GM18873 (cell line): Measurements from ENCODE around the gene GEMIN7.
A peak's percentile ranks its signal among the peaks of the same experiment; 100 is the strongest.

ENCODE experiments used
- ATAC-seq: cut with Tn5 transposase; IDR thresholded peaks from one replicate; pipeline ENCODE4 v1.9.1; 2021; ENCODE audit warnings: mild to moderate bottlenecking, moderate library complexity, moderate number of reproducible peaks; ENCODE audit not compliant: unreplicated experiment, low FRiP score

GEMIN7 gene, protein sequence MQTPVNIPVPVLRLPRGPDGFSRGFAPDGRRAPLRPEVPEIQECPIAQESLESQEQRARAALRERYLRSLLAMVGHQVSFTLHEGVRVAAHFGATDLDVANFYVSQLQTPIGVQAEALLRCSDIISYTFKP

DNA sequence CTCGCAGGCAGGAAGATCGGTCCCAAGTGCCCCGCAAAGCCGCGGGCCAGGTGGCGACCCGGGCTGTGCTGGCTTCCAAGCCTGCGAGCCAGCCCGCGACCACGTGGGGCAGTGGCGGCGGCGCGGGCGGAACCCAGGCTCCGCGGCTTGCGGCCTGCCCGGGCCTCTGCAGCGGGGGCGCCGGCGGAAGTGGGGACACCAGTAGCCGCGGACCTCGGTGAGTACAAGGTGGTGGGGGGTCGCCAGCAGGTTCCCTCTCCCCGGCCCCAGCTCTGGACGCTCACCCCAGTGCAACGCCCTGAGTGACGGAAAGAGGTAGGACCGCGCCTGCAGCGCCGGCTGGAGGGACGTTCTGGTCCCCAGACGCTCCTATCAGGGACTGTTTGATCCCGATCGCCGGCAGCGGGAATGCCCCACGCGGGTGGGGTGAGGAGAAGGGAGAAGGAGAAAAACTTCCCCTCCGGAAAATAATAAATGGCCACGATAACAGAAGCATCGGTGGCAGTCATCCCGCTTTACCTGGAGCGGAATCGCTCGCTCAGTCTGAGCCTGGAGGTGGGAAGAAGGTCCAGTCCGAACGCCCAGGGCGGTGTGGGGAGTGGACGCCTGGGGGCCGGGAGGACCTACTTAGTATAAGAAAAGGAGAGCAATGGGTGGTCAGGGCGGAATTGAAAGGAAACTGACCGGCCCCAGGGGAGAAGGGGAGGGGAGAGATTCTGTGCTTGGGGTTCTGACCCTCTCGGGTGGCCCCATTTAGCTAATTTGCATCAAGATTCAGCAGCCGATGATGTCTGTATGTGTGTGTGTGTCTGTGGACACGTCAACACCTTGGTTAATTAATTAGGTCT is at the start of gene GEMIN7:
GEMIN7 (plus strand) TSS at position 198 of the 848 bp plus-strand sequence. CDS start 10,855 bp downstream, outside the sequence.
- ATAC-seq: no peak

DNA sequence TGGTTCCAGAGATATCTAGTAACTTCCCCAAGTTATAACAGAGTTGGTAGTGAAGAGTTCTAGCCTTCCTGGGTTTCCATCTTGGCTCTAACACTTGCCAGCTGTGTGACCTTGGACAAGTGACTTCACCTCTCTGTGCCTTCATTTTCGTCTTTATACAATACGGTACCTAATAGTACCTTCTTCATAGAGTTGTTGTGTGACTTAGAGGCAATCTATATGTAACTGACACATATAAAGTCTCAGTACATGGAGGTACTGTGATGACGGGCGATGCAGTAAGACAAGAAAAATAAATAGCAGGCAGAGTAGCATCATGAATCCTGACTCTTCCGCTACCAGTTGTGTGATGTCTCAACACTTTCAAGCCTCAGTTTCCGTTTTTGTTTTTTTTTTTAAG is 48.2 kb upstream of the GEMIN7 start:
- no peak for ATAC-seq

DNA sequence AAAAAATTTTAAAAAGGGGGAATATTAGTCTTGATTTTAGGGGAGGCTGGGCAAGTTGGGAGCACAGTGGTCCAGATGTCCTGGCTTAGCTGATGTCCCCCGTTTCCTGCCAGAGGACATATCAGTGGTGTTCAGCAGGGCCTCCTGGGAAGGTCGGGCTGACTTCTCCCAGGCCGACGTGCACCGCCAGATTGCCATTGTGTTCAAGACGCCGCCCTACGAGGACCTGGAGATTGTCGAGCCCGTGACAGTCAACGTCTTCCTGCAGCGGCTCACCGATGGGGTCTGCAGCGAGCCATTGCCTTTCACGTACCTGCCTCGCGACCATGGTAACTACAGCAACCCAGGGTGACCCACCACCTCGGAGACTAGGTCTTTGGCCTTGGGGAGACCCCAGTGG is 46.6 kb upstream of the GEMIN7 start:
- ATAC-seq: no peak

DNA sequence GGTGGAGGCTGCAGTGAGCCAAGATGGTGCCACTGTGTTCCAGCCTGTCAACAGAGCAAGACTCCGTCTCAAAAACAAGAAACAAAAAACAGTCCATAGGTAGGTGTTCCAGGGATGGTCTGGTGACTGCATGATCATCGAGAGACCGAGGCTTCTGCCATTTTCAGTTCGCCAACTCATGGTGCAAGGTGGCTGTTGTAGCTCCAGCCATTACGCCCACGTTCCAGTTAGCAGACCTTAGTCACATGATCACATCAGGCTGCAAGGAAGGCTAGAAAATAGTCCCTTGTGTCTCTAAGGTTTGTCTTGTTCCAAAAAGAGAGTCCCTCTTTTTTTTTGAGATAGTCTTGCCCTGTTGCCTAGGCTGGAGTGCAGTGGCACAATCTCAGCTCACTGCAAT is 43.3 kb upstream of the GEMIN7 start:
- no peak for ATAC-seq

DNA sequence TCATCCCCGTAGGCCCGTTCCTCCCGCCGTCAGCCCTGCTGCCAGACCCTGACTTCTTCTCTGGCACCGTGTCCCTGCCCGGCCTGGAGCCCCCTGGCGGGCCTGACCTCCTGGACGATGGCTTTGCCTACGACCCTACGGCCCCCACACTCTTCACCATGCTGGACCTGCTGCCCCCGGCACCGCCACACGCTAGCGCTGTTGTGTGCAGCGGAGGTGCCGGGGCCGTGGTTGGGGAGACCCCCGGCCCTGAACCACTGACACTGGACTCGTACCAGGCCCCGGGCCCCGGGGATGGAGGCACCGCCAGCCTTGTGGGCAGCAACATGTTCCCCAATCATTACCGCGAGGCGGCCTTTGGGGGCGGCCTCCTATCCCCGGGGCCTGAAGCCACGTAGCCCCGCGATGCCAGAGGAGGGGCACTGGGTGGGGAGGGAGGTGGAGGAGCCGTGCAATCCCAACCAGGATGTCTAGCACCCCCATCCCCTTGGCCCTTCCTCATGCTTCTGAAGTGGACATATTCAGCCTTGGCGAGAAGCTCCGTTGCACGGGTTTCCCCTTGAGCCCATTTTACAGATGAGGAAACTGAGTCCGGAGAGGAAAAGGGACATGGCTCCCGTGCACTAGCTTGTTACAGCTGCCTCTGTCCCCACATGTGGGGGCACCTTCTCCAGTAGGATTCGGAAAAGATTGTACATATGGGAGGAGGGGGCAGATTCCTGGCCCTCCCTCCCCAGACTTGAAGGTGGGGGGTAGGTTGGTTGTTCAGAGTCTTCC is 41.5 kb upstream of the GEMIN7 start:
- ATAC-seq: no peak

DNA sequence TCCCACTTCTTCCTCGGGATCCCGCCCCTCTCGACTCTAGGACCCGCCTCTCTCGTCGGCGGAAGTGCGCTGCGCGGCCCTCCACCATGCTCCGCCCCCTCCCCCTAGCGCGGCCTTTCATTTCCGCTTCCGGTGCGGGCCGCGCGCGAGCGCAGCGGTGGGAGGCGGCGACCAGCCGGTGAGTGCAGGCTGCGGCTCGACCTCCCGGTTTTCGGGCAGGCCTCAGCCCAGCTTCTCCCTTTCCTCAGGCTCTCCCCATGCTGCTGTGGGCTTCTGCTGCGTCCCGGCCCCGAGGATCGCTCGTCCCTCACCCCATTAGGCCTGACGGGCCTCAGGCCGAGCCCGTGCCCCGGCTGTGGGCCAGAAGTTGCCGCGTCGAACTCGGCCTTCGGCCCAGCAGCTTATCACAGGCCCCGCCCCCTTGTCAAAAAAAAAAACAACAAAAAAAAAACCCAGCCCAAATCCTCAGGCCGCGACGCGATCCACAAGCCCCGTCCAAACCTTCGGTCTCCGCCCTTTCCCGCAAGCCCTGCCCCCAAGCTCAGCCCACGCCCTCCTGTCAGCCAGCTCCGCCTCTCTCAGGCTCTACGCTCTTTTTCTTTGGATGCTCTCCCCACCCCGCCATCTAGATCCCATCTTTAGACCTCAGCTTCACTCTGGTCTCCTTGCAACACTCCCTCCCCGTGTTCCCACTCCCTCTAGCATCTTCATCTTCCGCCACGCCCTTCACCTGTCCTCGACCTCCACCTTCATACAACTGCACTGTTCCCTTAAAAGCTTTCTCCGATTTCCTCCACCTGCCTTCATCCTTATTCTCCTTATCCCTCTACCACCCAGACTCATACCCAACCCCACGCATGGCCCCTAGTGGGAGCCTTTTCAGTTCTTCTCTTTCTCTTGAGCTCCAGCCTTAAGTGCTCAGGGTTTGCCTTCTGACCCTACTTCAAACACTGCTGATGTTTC is 39.8 kb upstream of the GEMIN7 start, which contains the start of gene CLASRP:
CLASRP (plus strand) TSS at position 115 of the 963 bp plus-strand sequence. CDS start 1,168 bp downstream, outside the sequence.
- peak; percentile 43 for ATAC-seq

DNA sequence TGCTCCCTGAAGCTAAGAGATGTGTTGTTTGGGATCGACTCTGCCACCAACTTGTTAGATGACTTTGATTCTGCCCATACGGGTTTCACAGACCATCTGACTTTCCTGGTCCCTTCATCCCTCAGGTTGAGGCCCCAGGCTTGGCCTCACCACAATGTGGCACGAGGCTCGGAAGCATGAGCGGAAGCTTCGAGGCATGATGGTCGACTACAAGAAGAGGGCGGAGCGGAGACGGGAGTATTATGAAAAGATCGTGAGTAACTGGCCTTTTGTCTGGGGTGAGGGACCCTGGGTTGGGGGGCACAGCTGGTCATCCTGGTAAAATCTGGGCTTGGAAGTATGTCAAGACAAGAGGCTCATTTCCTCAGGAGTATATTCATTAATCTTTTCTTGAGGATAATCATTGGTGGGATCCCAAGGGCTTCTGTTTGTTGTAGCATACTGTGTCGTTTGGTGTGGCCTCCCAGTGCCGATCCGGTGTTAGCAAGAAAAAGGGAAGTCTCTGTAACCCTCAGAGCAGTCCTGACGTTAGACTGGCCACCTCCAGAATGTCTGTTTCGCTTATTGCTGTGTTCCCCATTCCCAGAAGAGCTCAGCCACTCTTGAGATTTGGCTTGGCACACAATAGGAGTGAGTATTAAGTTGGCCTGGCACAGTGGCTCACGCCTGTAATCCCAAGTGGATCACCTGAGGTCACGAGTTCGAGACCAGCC is 38.8 kb upstream of the GEMIN7 start:
- no peak for ATAC-seq

DNA sequence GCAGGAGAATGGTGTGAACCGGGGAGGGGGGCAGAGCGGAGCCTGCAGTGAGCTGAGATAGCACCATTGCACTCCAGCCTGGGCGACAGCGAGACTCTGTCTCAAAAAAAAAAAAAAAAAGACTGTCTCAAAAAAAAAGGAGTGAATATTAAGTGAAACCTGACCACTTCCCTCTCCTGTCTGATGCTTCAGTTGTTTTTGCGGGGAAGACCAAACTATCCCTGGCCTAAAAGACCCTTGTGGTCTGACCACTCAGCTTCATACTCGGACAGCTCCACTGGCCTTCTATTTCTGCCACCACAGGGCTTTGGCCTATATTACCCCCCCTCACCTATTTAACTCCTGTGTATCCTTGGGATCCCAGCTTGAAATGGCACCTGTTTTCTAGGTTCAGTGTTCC is 37.9 kb upstream of the GEMIN7 start:
- no peak for ATAC-seq

DNA sequence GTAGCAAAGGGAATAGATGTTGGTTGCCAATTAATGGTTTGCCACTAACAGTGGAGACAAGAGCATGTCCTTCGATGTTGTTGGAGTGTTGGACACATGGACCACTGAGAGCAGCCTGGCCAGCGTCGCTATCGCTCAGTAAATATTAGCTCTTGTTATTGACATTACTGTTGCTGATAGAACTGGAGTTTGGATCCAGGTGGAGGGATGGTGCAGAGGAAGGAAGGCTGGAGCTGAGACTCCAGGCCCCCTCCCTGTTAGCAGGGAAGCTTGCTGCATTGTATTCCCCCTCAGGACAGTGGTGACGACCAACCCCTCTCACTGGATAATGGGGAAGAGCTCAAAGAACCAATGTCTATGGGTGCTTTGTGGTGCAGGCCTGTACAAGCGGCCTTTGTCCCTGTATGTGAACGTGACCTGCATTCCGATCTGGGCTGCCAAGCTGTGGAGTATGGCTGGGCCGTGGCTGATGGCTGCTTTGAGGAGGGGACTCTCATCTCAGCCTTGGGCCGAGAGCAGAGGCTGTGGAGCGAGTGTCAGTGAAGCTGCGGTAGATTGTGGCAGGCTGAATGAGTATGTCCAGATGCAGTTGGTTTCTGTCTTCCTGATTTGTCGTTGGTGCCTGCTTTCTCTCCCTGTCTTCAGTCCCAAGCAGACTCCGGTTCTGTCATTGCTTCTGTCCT is 33.2 kb upstream of the GEMIN7 start:
- ATAC-seq: no peak

DNA sequence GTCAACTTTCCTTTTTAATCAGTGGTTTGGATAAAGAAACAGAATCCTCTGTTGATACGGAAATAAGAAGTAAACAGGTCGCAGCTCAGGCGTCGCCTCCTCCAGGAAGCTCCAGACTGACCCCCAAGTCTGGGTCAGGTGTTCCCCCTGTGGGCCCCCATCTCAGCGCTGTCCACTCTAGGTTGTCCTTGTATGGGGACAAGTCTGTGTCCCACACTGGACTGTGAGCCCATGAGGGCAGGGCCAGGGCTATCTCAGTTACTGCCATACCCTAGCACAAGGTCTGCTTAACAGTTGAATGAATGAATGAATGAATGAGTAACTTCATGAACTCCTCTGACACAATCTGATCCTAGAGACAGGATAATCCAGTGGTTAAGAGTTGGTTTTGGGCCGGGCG is 32.7 kb upstream of the GEMIN7 start:
- no peak for ATAC-seq

DNA sequence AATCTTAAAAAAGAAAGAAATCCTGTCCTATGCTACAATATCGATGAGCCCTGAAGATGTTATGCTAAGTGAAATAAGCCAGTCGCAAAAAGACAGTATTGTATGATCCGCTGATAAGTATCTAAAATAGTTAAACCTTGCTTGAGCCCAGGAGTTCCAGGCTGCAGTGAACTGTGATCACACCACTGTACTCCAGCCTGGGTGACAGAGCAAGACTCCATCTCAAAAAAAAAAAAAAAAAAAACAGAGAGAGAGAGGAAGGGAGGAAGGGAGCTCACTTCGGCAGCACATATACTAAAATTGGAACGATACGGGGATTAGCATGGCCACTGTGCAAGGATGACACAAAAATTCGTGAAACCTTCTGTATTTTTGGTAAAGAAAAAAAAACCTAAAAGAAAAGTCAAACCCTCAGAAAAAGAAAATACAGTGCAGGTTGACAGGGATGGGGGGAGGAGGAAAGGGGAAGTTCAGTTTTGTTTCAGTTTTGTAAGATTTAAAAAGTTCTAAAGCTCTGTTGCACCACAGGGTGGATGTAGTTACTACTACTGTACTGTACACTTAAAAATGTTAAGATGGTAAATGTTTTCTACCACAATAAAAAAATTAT is 31.8 kb upstream of the GEMIN7 start:
- no peak for ATAC-seq

DNA sequence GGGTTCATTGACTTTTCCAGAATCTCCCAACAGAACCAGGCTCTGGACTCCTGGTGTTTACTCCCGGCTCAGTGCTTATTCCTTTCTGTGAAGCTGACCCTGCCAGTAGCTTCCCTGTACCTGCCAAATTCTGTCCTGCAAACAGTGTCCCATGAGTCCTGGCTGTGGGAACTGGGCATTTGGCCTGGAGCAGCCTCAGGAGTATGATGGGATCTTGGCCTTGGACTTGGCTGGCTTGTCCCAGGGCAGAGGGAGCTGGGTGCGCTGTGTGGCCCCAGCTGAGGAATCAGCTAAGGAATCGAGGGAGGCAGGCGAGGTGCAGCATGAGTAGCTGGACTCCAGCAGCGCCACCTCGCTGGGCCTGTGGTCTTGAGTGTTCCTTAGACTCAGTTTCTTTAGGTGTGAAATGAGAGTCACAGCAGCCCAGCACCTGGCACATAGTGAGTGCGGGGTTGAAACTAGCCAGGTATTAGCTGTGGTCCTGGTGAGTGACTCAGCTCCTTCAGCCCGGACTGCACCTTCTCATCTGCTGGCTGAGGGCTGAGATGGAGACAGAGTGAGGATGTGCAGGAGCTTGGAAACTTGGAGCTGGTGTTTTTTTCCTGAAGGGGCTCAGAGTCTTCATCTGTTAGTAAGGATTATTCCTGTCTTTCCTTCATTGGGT is 29.9 kb upstream of the GEMIN7 start:
- no peak for ATAC-seq

DNA sequence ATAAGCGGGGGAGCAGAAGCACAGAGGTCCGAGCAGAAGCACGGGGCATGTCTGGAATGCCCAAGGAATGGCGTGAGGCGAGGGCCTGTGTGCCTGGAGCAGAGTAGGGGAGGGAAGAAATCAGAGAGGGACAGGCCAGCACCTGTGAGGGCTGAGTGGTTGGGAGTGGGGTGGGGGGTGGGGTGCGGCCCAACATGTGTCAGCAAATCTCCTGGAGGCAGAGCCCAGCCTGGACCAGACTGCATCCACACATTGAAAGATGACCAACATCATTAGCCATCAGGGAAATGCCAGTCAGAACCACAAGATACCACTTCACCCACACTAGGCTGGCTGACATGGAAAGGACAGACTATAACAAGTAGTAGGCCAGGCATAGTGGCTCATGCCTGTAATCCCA is 29.0 kb upstream of the GEMIN7 start:
- ATAC-seq: no peak

DNA sequence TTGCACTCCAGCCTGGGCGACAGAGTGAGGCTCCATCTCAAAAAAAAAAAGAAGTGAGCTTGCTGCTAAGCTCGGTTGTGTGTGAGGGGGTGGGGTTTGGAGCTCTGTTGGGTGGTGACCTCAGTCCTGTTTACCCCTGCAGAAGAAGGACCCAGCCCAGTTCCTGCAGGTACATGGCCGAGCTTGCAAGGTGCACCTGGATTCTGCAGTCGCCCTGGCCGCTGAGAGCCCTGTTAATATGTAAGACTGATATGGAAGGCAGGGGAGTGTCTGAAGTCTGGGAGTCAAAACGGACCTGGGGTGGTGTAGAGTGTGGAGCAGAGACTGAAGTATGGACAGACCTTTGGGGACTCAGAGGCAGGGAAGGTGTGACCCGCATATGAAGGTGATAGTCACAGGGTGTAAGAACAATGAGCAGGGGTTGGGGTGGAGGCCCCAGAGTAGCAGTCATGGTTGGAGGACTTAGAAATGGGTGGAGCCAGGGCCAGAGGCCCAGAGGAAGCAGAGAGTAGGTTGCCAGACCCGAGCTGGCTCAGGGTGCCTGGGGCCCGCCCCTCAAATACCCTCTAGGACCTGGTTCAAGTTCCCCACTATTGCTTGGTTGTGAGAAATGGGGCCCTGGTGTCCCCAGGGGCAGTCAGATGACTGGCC is 27.0 kb upstream of the GEMIN7 start:
- ATAC-seq: no peak

DNA sequence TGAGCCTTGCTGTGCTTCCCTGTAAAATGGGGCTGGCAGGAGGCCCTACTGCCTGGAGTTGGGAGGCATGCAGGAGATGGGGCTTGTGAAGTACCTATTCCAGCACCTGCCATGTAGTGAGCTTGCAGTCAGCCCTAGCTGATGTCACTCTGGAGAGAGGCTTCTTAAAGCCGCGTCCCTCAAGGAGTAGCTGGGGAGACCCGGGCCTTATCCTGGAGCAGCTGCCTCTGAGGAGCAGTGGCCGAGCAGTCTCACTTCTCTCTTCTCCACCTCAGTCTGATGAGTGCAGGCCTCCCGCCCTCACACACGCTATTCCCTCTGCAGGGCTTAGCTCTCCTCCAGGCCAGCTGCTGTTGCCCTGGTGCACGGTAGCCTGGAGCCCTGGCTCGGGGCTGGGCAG is 22.2 kb upstream of the GEMIN7 start:
- ATAC-seq: no peak

DNA sequence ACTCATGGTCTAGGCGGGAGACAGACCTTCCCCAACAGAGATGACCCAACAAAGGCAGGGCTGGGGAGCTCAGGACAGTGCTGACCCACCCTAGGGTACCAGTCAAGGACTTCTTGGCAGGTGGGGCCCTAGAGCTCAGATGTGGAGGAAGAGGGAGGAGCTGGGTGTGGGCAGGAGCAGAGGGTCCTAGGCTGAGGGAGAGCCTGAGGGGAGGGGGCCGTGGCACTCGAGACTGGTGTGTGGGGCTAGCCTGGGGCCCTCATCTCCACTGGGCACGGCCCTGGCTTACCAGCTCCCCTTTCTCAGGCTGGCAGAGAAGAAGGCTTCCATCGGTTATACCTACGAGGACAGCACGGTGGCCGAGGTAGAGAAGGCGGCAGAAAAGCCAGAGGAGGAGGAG is 21.6 kb upstream of the GEMIN7 start:
- ATAC-seq: no peak

DNA sequence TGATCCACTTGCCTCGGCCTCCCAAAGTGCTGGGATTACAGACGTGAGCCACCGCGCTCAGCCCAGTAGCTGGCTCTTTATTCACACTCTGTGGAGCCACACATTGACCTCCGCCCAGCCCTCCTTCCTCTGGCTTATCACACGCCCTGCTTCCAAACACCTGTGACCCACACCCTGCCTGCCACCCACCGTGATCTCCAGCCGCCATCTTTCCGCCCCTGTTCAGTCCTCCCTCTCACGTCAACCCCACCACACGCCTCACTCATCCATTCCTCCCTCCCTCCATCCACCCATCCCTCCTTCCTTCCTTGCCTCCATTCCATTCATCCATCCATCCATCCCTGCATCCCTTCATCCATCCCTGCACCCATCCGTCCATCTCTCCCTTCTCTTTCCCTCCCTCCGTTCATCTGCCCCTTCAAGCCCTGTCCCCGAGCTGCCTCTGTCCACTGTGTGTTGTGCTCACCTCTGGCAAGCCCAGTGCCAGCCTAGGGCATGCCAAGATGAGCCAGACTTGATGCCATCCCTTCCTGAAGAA is 20.4 kb upstream of the GEMIN7 start:
- no peak for ATAC-seq
